ENCODE measurements around the gene PIK3R6. TPM values are rescaled to one million over a fixed set of nuclear protein-coding genes. Genes with fewer than 3 reads are reported as not detected.

The PIK3R6 gene
- total and polyA plus RNA-seq, 2 donors (not counting 1 experiment from before 2014, with no cell fraction given), result 2.8 to 11.0 TPM

DNA sequence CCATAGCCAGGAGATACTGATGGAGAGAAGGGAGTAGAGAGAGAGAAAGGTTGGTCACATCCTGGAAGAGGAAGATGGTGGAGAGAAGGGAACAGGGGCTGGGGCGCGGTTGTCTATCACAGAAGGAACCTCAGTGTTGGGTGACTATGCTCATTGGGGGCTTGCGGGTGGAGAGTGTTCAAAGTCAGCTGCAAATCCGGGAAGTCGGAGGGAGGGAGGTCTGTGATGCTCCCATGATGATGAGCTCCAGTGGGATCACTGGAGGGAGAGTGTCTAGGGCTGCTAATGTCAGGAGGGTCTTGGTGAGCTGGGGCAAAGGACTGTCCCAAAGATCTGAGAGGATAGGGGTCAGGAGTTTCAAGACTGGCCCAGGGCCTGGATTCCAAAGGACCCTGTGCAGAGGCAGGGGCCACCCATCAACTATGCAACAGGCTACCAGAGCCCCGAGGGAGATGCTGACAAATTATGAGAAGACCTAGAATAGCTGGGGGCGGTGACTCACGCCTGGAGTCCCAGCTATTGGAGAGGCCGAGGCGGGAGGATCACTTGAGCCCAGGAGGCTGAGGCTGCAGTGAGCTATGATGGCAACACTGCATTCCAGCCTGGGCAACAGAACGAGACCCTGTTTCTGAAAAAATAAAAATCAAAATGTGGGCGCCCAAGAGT is 111.8 kb downstream of the PIK3R6 start:
- no peaks in the 10 kb centered on the region for H3K9me3 Mint-ChIP-seq (ENCODE audit: insufficient read depth)
- POLR2A ChIA-PET, result no interaction called here

DNA sequence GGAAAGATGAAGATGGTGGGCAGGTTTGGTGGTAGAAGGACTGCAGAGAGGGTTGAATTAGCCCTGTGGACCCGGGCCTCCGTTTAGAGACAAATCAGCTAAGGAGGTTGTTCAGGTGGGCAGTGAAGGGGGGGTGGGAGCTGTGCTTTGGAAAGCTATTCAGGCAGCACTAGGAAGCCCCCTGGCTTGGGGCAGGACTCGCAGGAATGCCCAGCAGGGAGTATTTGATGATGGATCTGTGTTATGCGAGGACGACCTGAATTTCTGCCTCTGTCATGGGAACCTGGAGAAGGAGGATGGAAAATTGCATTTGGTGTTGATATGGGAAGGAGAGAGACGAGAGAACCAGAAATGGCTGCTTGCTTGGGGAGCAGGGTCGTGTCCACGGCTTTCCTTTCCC is 112.6 kb downstream of the PIK3R6 start:
- intact Hi-C loops (cut with micrococcal nuclease), result loop anchor here (1.0 kb wide), 1 partner anchor 140 kb away; no protein-coding TSS in a partner anchor
- Histone ChIP-seq H3K27me3 (replicated peaks in 1 of 4; ENCODE audit: control extremely low read depth in 1 of 4, control insufficient read depth in 3 of 4, insufficient read depth in 4 of 4, low read length in 3 of 4) (peaks cover 0 to 13% (median 0%) of the 10 kb centered on the region in 4 experiments), H3K4me2 (replicated peaks; ENCODE audit: low read depth, low read length, poor library complexity, severe bottlenecking) (no peak overlapping the region), H4K20me1 (ENCODE audit: control insufficient read depth, insufficient read depth, low read length, poor library complexity, severe bottlenecking) (no peaks in the 10 kb centered on the region), H3K4me1 (ENCODE audit: control insufficient read depth in 2 of 2, insufficient read depth in 2 of 2, low read length in 2 of 2) (no peaks in the 10 kb centered on the region), H3K4me3 (ENCODE audit: control extremely low read depth in 1 of 5, extremely low read depth in 1 of 5, insufficient read depth in 1 of 5, low read depth in 2 of 5, low read length in 4 of 5) (no peak overlapping the region), H3K36me3 (replicated peaks in 1 of 2; ENCODE audit: control extremely low read depth in 1 of 2, control insufficient read depth in 1 of 2, extremely low read depth in 1 of 2, insufficient read depth in 2 of 2, low read length in 1 of 2) (no peaks in the 10 kb centered on the region), H3K79me2 (ENCODE audit: control insufficient read depth, insufficient read depth, low read length) (no peaks in the 10 kb centered on the region), H3K9me3 (ENCODE audit: control extremely low read depth in 1 of 3, control insufficient read depth in 2 of 3, insufficient read depth in 1 of 3, low read length in 2 of 3) (no peaks in the 10 kb centered on the region), H3K9ac (ENCODE audit: low read length) (no peak overlapping the region), H2AFZ (ENCODE audit: insufficient read depth, low read depth, low read length, poor library complexity, severe bottlenecking) (no peak overlapping the region), H3K27ac (ENCODE audit: low read length in 2 of 2) (no peak overlapping the region)
- H3K27ac Mint-ChIP-seq, result no peak overlapping the region
- TF ChIP-seq, protein P1, sequence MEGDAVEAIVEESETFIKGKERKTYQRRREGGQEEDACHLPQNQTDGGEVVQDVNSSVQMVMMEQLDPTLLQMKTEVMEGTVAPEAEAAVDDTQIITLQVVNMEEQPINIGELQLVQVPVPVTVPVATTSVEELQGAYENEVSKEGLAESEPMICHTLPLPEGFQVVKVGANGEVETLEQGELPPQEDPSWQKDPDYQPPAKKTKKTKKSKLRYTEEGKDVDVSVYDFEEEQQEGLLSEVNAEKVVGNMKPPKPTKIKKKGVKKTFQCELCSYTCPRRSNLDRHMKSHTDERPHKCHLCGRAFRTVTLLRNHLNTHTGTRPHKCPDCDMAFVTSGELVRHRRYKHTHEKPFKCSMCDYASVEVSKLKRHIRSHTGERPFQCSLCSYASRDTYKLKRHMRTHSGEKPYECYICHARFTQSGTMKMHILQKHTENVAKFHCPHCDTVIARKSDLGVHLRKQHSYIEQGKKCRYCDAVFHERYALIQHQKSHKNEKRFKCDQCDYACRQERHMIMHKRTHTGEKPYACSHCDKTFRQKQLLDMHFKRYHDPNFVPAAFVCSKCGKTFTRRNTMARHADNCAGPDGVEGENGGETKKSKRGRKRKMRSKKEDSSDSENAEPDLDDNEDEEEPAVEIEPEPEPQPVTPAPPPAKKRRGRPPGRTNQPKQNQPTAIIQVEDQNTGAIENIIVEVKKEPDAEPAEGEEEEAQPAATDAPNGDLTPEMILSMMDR (IDR thresholded peaks at IDR 0.05), result no peak
- no peak for TF ChIP-seq EZH2 (IDR thresholded peaks at IDR 0.05; ENCODE audit: borderline replicate concordance, insufficient read depth, low read depth, low read length, poor library complexity, severe bottlenecking)
- WGBS (ENCODE audit: insufficient coverage), result 96% methylated on average over 5 of the region's 8 CpGs
- ATAC-seq (ENCODE audit: low read depth), result no peak
- H3K27me3 Mint-ChIP-seq, result peaks cover 36% of the 10 kb centered on the region
- ChIA-PET POLR2A (no interaction called here), CTCF (interaction anchor here (0.6 to 3.3 kb wide), 4 partner anchors 22 to 243 kb away, joined by 3 to 20 read pairs (median 7); no protein-coding TSS in a partner anchor)
- H3K4me3 Mint-ChIP-seq, result no peak overlapping the region
- DNase-seq, result no peak
- H3K4me1 Mint-ChIP-seq, result no peaks in the 10 kb centered on the region
- H3K9me3 Mint-ChIP-seq (ENCODE audit: insufficient read depth), result no peaks in the 10 kb centered on the region

More for the DNA sequence above, 111.8 kb downstream of the PIK3R6 start:
- H3K79me2 ChIP-seq (ENCODE audit: control insufficient read depth, insufficient read depth, low read length), result no peaks in the 10 kb centered on the region
- no peaks in the 10 kb centered on the region for H3K9me3 ChIP-seq (ENCODE audit: control extremely low read depth in 1 of 3, control insufficient read depth in 2 of 3, insufficient read depth in 1 of 3, low read length in 2 of 3)
- H3K9ac ChIP-seq (ENCODE audit: low read length), result no peak overlapping the region
- TF ChIP-seq EZH2 (IDR thresholded peaks at IDR 0.05; ENCODE audit: borderline replicate concordance, insufficient read depth, low read depth, low read length, poor library complexity, severe bottlenecking), result no peak
- TF ChIP-seq, protein P1 (IDR thresholded peaks at IDR 0.05), result no peak
- no peaks in the 10 kb centered on the region for H4K20me1 ChIP-seq (ENCODE audit: control insufficient read depth, insufficient read depth, low read length, poor library complexity, severe bottlenecking)
- DNase-seq, result no peak
- H3K27me3 ChIP-seq (replicated peaks in 1 of 4; ENCODE audit: control extremely low read depth in 1 of 4, control insufficient read depth in 3 of 4, insufficient read depth in 4 of 4, low read length in 3 of 4), result peaks cover 0 to 13% (median 0%) of the 10 kb centered on the region in 4 experiments
- no peak overlapping the region for H3K4me3 ChIP-seq (ENCODE audit: control extremely low read depth in 1 of 5, extremely low read depth in 1 of 5, insufficient read depth in 1 of 5, low read depth in 2 of 5, low read length in 4 of 5)
- CTCF ChIA-PET, result interaction anchor here (1.2 kb wide), 1 partner anchor 345 kb away, joined by 4 read pairs; no protein-coding TSS in a partner anchor
- H3K27ac ChIP-seq (ENCODE audit: low read length in 2 of 2), result no peak overlapping the region
- H3K4me1 ChIP-seq (ENCODE audit: control insufficient read depth in 2 of 2, insufficient read depth in 2 of 2, low read length in 2 of 2), result no peaks in the 10 kb centered on the region
- intact Hi-C loops (cut with micrococcal nuclease), result no loop called here
- peaks cover 37% of the 10 kb centered on the region for H3K27me3 Mint-ChIP-seq
- no peak overlapping the region for H3K4me2 ChIP-seq (replicated peaks; ENCODE audit: low read depth, low read length, poor library complexity, severe bottlenecking)
- no peak overlapping the region for H2AFZ ChIP-seq (ENCODE audit: insufficient read depth, low read depth, low read length, poor library complexity, severe bottlenecking)
- WGBS (ENCODE audit: insufficient coverage), result 86% methylated on average over 12 of the region's 12 CpGs
- H3K4me3 Mint-ChIP-seq, result no peak overlapping the region
- no peak for ATAC-seq (ENCODE audit: low read depth)
- no peaks in the 10 kb centered on the region for H3K4me1 Mint-ChIP-seq
- H3K27ac Mint-ChIP-seq, result no peak overlapping the region
- no peaks in the 10 kb centered on the region for H3K36me3 ChIP-seq (replicated peaks in 1 of 2; ENCODE audit: control extremely low read depth in 1 of 2, control insufficient read depth in 1 of 2, extremely low read depth in 1 of 2, insufficient read depth in 2 of 2, low read length in 1 of 2)

Data from B cell (primary cell).